Measurements from ENCODE around the gene MRPL9. TPM values are rescaled to one million over a fixed set of nuclear protein-coding genes. Genes with fewer than 3 reads are reported as not detected.

Gene MRPL9
- polyA plus RNA-seq, 6 donors from 2014 or later: 126 to 160 (median 142) TPM

- H3K27me3 Mint-ChIP-seq: peaks cover 44 to 64% (median 53%) of the 10 kb centered on the region in 3 donors
- peaks cover 0 to 3% (median 0%) of the 10 kb centered on the region in 7 donors for H3K9me3 Mint-ChIP-seq
These were observed 42.7 kb downstream of the MRPL9 start for GRCh38 chr1:151720554-151720953.

GRCh38 chr1:151720125-151720524, 43.2 kb downstream of the MRPL9 start:
- Mint-ChIP-seq H3K4me1 (peaks cover 15 to 35% (median 25%) of the 10 kb centered on the region in 3 donors), H3K4me3 (peak overlapping the region; percentile 79 to 96 (median 88)), H3K27ac (peak overlapping the region in 3 of 6 donors; percentile 63 to 90 (median 78)), H3K9me3 (peaks cover 0 to 3% (median 0%) of the 10 kb centered on the region in 7 donors), H3K36me3 (peaks cover 0 to 13% of the 10 kb centered on the region in 2 donors), H3K27me3 (peaks cover 43 to 64% (median 53%) of the 10 kb centered on the region in 3 donors)
- no peak for DNase-seq
- no peak for ATAC-seq (ENCODE audit: low read depth in 2 of 2)

More at GRCh38 chr1:151720554-151720953, 42.7 kb downstream of the MRPL9 start:
- Mint-ChIP-seq H3K36me3 (peaks cover 0 to 9% of the 10 kb centered on the region in 2 donors), H3K4me3 (peak overlapping the region; percentile 79 to 96 (median 88)), H3K27ac (peak overlapping the region in 4 of 6 donors; percentile 78 to 93 (median 88)), H3K4me1 (peaks cover 15 to 35% (median 25%) of the 10 kb centered on the region in 3 donors)
- ATAC-seq (ENCODE audit: low read depth in 2 of 2): peak; percentile 34 to 41
- DNase-seq: peak; percentile 8

DNA sequence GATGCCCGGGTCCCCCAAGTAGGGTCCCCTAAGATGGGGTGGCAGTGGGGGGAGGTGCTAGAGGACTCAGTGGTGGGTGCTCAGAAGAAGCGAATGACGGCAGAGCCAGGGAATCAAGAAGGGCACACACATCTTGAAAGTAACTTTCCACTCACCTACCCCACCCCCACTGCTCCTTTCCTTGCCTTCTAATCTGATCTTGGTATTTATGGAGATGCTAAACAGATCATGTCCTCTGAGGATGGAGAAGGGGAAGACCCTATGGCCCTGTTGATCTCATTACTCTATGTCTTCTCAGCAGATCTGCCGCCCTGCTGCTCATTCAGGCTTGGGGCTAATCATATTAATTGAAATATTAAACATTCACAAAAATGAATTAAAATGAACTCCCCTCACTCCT, 44.6 kb downstream of the MRPL9 start:
- H3K4me3 Mint-ChIP-seq: peak overlapping the region in 1 of 8 donors; percentile 10
- H3K9me3 Mint-ChIP-seq: peaks cover 0 to 3% (median 0%) of the 10 kb centered on the region in 7 donors
- peaks cover 0 to 16% of the 10 kb centered on the region in 2 donors for H3K36me3 Mint-ChIP-seq
- H3K27ac Mint-ChIP-seq: no peak overlapping the region
- DNase-seq: no peak
- ATAC-seq (ENCODE audit: low read depth in 2 of 2): no peak
- peaks cover 40 to 68% (median 68%) of the 10 kb centered on the region in 3 donors for H3K27me3 Mint-ChIP-seq
- H3K4me1 Mint-ChIP-seq: peaks cover 15 to 35% (median 25%) of the 10 kb centered on the region in 3 donors

- Mint-ChIP-seq H3K36me3 (peaks cover 0 to 16% of the 10 kb centered on the region in 2 donors), H3K27ac (no peak overlapping the region), H3K27me3 (peaks cover 40 to 74% (median 70%) of the 10 kb centered on the region in 3 donors), H3K4me1 (peaks cover 15 to 35% (median 25%) of the 10 kb centered on the region in 3 donors), H3K4me3 (peak overlapping the region in 2 of 8 donors; percentile 10 to 55), H3K9me3 (peaks cover 0 to 3% (median 0%) of the 10 kb centered on the region in 7 donors)
- ATAC-seq (ENCODE audit: low read depth in 2 of 2) (no peak), DNase-seq (no peak)
These were observed 45.3 kb downstream of the MRPL9 start for GRCh38 chr1:151718011-151718431.

- ATAC-seq (ENCODE audit: low read depth in 2 of 2) (no peak), DNase-seq (peak; percentile 12)
- Mint-ChIP-seq H3K36me3 (peaks cover 0 to 16% of the 10 kb centered on the region in 2 donors), H3K27ac (peak within 1 kb of the TSS in 2 of 6 donors; percentile 52 to 72), H3K4me3 (peak within 1 kb of the TSS in 4 of 8 donors; percentile 7 to 82 (median 31)), H3K9me3 (peaks cover 0 to 3% (median 0%) of the 10 kb centered on the region in 7 donors), H3K27me3 (peaks cover 45 to 84% (median 80%) of the 10 kb centered on the region in 3 donors), H3K4me1 (peaks cover 15 to 34% (median 25%) of the 10 kb centered on the region in 3 donors)
These were observed 46.3 kb downstream of the MRPL9 start, which contains the start of gene CELF3 for GRCh38 chr1:151716771-151717631. Gene CELF3, minus strand, starts transcription at chr1:151716803. Its CDS starts 783 bp downstream, at chr1:151716020.

- Mint-ChIP-seq H3K36me3 (peaks cover 0 to 16% of the 10 kb centered on the region in 2 donors), H3K4me1 (peaks cover 15 to 28% (median 20%) of the 10 kb centered on the region in 3 donors), H3K27ac (peak overlapping the region in 1 of 6 donors; percentile 72), H3K9me3 (peaks cover 0 to 3% (median 0%) of the 10 kb centered on the region in 7 donors), H3K4me3 (peak overlapping the region in 2 of 8 donors; percentile 40 to 41), H3K27me3 (peaks cover 45 to 87% (median 86%) of the 10 kb centered on the region in 3 donors)
- no peak for DNase-seq
- ATAC-seq (ENCODE audit: low read depth in 2 of 2): no peak
These were observed 46.9 kb downstream of the MRPL9 start for GRCh38 chr1:151716405-151716762.

- ATAC-seq (ENCODE audit: low read depth in 2 of 2) (no peak), DNase-seq (no peak)
- Mint-ChIP-seq H3K36me3 (peaks cover 0 to 16% of the 10 kb centered on the region in 2 donors), H3K27me3 (peaks cover 45 to 87% (median 86%) of the 10 kb centered on the region in 3 donors), H3K27ac (peak overlapping the region in 1 of 6 donors; percentile 72), H3K9me3 (peaks cover 0 to 3% (median 0%) of the 10 kb centered on the region in 7 donors), H3K4me1 (peaks cover 13 to 25% (median 16%) of the 10 kb centered on the region in 3 donors), H3K4me3 (peak overlapping the region in 2 of 8 donors; percentile 40 to 41)
These were observed 47.4 kb downstream of the MRPL9 start for GRCh38 chr1:151715726-151716404.

- no peak overlapping the region for H3K4me3 Mint-ChIP-seq
- H3K4me1 Mint-ChIP-seq: peaks cover 6 to 17% (median 9%) of the 10 kb centered on the region in 3 donors
- H3K9me3 Mint-ChIP-seq: peaks cover 0 to 3% (median 0%) of the 10 kb centered on the region in 7 donors
- no peak overlapping the region for H3K27ac Mint-ChIP-seq
- H3K36me3 Mint-ChIP-seq: peaks cover 0 to 16% of the 10 kb centered on the region in 2 donors
- DNase-seq (no peak), ATAC-seq (ENCODE audit: low read depth in 2 of 2) (no peak)
- H3K27me3 Mint-ChIP-seq: peaks cover 40 to 80% (median 80%) of the 10 kb centered on the region in 3 donors
These were observed 48.2 kb downstream of the MRPL9 start for GRCh38 chr1:151714820-151715725.

DNA sequence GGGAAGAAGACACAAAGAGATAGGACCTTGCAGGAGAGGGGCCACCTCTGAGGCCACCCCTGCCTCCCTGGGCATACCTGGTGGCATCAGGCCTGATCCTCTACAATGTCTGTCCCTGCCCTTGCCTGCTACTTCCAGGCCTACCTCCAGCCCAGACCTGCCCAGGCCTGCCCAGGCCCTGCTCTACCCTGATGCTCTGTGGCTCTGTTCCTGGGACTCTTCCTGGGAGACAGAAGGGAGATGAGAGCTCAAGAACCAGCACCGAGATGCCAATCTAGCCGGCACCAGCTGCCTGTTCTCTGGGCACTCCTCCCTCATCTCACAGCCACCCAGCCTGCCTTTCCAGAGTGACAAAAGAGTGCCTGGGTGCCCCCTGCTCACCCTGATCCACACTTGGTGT, 49.4 kb downstream of the MRPL9 start:
- no peak for DNase-seq
- Mint-ChIP-seq H3K4me3 (no peak overlapping the region), H3K4me1 (peaks cover 6 to 16% (median 7%) of the 10 kb centered on the region in 3 donors), H3K27ac (no peak overlapping the region), H3K36me3 (peaks cover 0 to 16% of the 10 kb centered on the region in 2 donors), H3K27me3 (peaks cover 33 to 76% (median 71%) of the 10 kb centered on the region in 3 donors), H3K9me3 (peaks cover 0 to 3% (median 0%) of the 10 kb centered on the region in 7 donors)
- ATAC-seq (ENCODE audit: low read depth in 2 of 2): no peak

- H3K4me3 Mint-ChIP-seq: no peak overlapping the region
These were observed 50.3 kb downstream of the MRPL9 start for GRCh38 chr1:151713044-151713443.

GRCh38 chr1:151711951-151712350, 51.3 kb downstream of the MRPL9 start:
- Mint-ChIP-seq H3K27ac (no peak overlapping the region), H3K4me1 (peaks cover 3 to 4% (median 4%) of the 10 kb centered on the region in 3 donors), H3K4me3 (no peak overlapping the region), H3K27me3 (peaks cover 14 to 61% (median 55%) of the 10 kb centered on the region in 3 donors), H3K9me3 (no peaks in the 10 kb centered on the region), H3K36me3 (peaks cover 0 to 12% of the 10 kb centered on the region in 2 donors)
- ATAC-seq (ENCODE audit: low read depth in 2 of 2) (no peak), DNase-seq (no peak)

More at GRCh38 chr1:151713044-151713443, 50.3 kb downstream of the MRPL9 start:
- H3K4me1 Mint-ChIP-seq: peaks cover 6 to 13% (median 7%) of the 10 kb centered on the region in 3 donors
- ATAC-seq (ENCODE audit: low read depth in 2 of 2): no peak
- peaks cover 0 to 16% of the 10 kb centered on the region in 2 donors for H3K36me3 Mint-ChIP-seq
- peaks cover 0 to 3% (median 0%) of the 10 kb centered on the region in 7 donors for H3K9me3 Mint-ChIP-seq
- peaks cover 25 to 72% (median 63%) of the 10 kb centered on the region in 3 donors for H3K27me3 Mint-ChIP-seq
- no peak overlapping the region for H3K27ac Mint-ChIP-seq
- DNase-seq: no peak

Data from naive B cell (primary cell).